SK-N-SH treated with all-trans-retinoic acid at 6 μM for 48 hours (cell line): ENCODE data around the gene PRELID3B.

Experiments
- ATAC-seq: fragments of 200-7000 bp; cut with Tn5 transposase; 3 replicates; pipeline ENCODE4 v1.9.1; 2020; ENCODE audit warnings: mild to moderate bottlenecking, moderate library complexity
- ARNTL ChIP-seq: fragments of 450-650 bp; formaldehyde crosslinking; IDR thresholded peaks from 2 replicates; pipeline ENCODE4 v1.5.0; 2020; ENCODE audit warnings: low read depth, mild to moderate bottlenecking, moderate library complexity, borderline replicate concordance
- BACH2 ChIP-seq: fragments of 250-450 bp; sonication (Bioruptor Pico); IDR thresholded peaks from 2 replicates; pipeline ENCODE4 v1.9.0; 2021; ENCODE audit warnings: mild to moderate bottlenecking, borderline replicate concordance
- CREB5 ChIP-seq: fragments of 250-450 bp; sonication (Bioruptor Pico); IDR thresholded peaks from 2 replicates; pipeline ENCODE4 v1.5.1; 2020; ENCODE audit warnings: low read depth, mild to moderate bottlenecking, moderate library complexity
- CSDC2 ChIP-seq: fragments of 250-450 bp; sonication (Bioruptor Pico); IDR thresholded peaks from 2 replicates; pipeline ENCODE4 v1.5.0; 2020; ENCODE audit warnings: mild to moderate bottlenecking, moderate library complexity
- ESRRG ChIP-seq: fragments of 250-450 bp; sonication (Bioruptor Pico); IDR thresholded peaks from 2 replicates; pipeline ENCODE4 v1.6.1; 2021; ENCODE audit warnings: mild to moderate bottlenecking
- GLIS3 ChIP-seq: fragments of 250-450 bp; sonication (Bioruptor Pico); IDR thresholded peaks from 2 replicates; pipeline ENCODE4 v1.5.0; 2020; ENCODE audit warnings: mild to moderate bottlenecking, moderate library complexity
- OSR1 ChIP-seq: fragments of 250-450 bp; sonication (Bioruptor Pico); IDR thresholded peaks from 2 replicates; pipeline ENCODE4 v1.8.0; 2022; ENCODE audit warnings: moderate library complexity, mild to moderate bottlenecking, inconsistent platforms
- PATZ1 ChIP-seq: fragments of 250-450 bp; sonication (Bioruptor Pico); IDR thresholded peaks from 2 replicates; pipeline ENCODE4 v1.8.0; 2020; ENCODE audit warnings: mild to moderate bottlenecking, moderate library complexity, borderline replicate concordance
- POU6F1 ChIP-seq: fragments of 250-450 bp; sonication (Bioruptor Pico); IDR thresholded peaks from 2 replicates; pipeline ENCODE4 v1.8.0; 2021; ENCODE audit warnings: low read depth, mild to moderate bottlenecking, moderate library complexity, borderline replicate concordance
- PPARA ChIP-seq: fragments of 250-450 bp; sonication (Bioruptor Pico); IDR thresholded peaks from 2 replicates; pipeline ENCODE4 v1.5.0; 2020; ENCODE audit warnings: mild to moderate bottlenecking, borderline replicate concordance
- RARB ChIP-seq: fragments of 250-450 bp; sonication (Bioruptor Pico); IDR thresholded peaks from 2 replicates; pipeline ENCODE4 v1.8.0; 2021; ENCODE audit warnings: mild to moderate bottlenecking, moderate library complexity
- SNAI2 ChIP-seq: fragments of 250-450 bp; sonication (Bioruptor Pico); IDR thresholded peaks from 2 replicates; pipeline ENCODE4 v1.5.0; 2020; ENCODE audit warnings: mild to moderate bottlenecking, moderate library complexity
- TOX ChIP-seq: fragments of 250-450 bp; sonication (Bioruptor Pico); IDR thresholded peaks from 2 replicates; pipeline ENCODE4 v1.8.0; 2021; ENCODE audit warnings: mild to moderate bottlenecking, moderate library complexity, borderline replicate concordance
- TSHZ2 ChIP-seq: fragments of 250-450 bp; sonication (Bioruptor Pico); IDR thresholded peaks from 2 replicates; pipeline ENCODE4 v1.5.0; 2020; ENCODE audit warnings: mild to moderate bottlenecking, moderate library complexity
- ZC3H10 ChIP-seq: fragments of 250-450 bp; sonication (Bioruptor Pico); IDR thresholded peaks from 2 replicates; pipeline ENCODE4 v1.5.1; 2021; ENCODE audit warnings: mild to moderate bottlenecking, moderate library complexity
- ZFP3 ChIP-seq: fragments of 250-450 bp; sonication (Bioruptor Pico); IDR thresholded peaks from 2 replicates; pipeline ENCODE4 v1.5.0; 2020; ENCODE audit warnings: mild to moderate bottlenecking, moderate library complexity
- ZFP30 ChIP-seq: fragments of 450-650 bp; formaldehyde crosslinking; IDR thresholded peaks from 2 replicates; pipeline ENCODE4 v1.5.0; 2022; ENCODE audit warnings: mild to moderate bottlenecking, moderate library complexity
- ZNF565 ChIP-seq: fragments of 450-650 bp; formaldehyde crosslinking; conservative IDR thresholded peaks from 2 replicates; pipeline ENCODE4 v1.5.0; 2020; ENCODE audit warnings: low read depth, mild to moderate bottlenecking, moderate library complexity
- ZNF70 ChIP-seq: fragments of 450-650 bp; formaldehyde crosslinking; IDR thresholded peaks from 2 replicates; pipeline ENCODE4 v1.5.0; 2020; ENCODE audit warnings: mild to moderate bottlenecking, moderate library complexity
- ZNF8 ChIP-seq: fragments of 450-650 bp; formaldehyde crosslinking; IDR thresholded peaks from 2 replicates; pipeline ENCODE4 v1.5.0; 2020; ENCODE audit warnings: mild to moderate bottlenecking, moderate library complexity
- TF ChIP-seq, protein P1 (sequence below): fragments of 250-450 bp; sonication (Bioruptor Pico); IDR thresholded peaks from 2 replicates; pipeline ENCODE4 v1.5.1; 2021; ENCODE audit warnings: mild to moderate bottlenecking, moderate library complexity

PRELID3B gene

GRCh38 chr20:59028812-59029211 is 13.8 kb downstream of the PRELID3B start:
- no peak for TF ChIP-seq TOX (CRISPR knock-in tag)
- ATAC-seq = no peak

DNA sequence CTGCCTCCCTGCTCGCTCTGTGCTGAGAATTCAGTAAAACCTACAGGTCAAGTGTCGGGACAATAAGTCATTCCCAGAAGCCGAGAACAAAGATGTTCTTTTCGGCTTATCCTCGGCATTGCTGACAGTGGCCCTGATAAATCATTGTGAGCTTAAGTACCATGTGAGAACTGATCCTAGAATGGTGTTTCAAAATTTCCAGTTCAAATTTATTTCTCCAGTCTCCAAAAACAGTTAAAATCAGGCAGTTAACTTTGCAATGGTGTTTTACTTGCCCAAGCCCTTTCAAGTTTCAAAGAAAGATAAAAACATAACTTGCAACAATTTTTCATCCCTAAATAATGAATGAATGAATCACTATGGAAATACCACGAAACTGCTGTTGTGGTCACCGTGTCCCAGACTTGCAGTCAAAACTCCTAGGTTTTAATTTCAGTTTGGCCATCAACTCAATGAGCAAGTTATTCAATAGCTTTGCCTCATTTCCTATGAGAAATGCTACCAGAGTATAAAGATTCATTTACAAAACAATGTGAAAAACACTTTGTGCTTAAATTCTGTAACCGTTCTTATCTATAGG is 14.8 kb downstream of the PRELID3B start:
- TF ChIP-seq ZC3H10 (no peak), GLIS3 (CRISPR knock-in tag) (no peak), SNAI2 (no peak), ZFP3 (CRISPR knock-in tag) (no peak), CSDC2 (no peak), ZFP30 (CRISPR knock-in tag) (no peak), CREB5 (CRISPR knock-in tag) (no peak), POU6F1 (CRISPR knock-in tag) (no peak), OSR1 (CRISPR knock-in tag) (no peak), RARB (CRISPR knock-in tag) (no peak), ESRRG (CRISPR knock-in tag) (no peak), BACH2 (no peak), ZNF70 (CRISPR knock-in tag) (no peak), PPARA (CRISPR knock-in tag) (no peak), ARNTL (no peak), TOX (CRISPR knock-in tag) (no peak), ZNF565 (CRISPR knock-in tag) (no peak)
- TF ChIP-seq, protein P1, sequence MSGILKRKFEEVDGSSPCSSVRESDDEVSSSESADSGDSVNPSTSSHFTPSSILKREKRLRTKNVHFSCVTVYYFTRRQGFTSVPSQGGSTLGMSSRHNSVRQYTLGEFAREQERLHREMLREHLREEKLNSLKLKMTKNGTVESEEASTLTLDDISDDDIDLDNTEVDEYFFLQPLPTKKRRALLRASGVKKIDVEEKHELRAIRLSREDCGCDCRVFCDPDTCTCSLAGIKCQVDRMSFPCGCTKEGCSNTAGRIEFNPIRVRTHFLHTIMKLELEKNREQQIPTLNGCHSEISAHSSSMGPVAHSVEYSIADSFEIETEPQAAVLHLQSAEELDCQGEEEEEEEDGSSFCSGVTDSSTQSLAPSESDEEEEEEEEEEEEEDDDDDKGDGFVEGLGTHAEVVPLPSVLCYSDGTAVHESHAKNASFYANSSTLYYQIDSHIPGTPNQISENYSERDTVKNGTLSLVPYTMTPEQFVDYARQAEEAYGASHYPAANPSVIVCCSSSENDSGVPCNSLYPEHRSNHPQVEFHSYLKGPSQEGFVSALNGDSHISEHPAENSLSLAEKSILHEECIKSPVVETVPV (CRISPR knock-in tag) = no peak
- no peak for ATAC-seq

DNA sequence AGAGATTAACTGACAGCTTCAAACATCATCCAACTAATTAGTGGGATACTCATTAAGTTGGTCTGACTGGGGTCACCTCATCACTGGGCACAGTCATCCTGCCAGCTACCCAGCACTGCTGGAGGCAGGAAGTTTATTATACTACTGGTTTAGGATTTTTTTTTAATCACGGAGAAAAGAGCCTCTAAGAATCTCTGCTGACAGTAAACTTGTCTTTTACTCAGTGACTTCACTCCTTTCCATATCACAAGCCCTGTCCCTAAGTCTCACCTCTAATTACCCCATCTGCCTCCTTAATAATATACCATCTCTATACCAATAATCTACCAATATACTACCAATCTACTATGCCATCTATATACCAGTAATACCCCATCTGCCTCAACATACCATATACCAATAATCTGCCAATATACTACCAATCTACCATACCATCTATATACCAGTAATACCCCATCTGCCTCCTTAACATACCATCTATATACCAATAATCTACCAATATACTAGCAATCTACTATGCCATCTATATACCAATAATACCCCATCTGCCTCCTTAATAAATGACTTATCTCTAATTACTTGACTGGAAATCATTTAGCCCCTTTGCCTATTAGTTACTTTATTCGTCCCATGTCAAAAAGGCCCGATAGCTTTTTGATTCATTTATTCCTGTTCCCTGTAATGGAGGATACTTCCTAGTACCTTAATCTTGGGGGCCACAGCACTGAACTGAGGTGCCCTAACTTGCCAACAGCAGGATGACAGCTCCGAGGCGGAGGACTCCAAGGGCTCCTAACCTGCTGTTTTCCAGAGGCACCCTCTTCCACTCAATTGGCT is 15.5 kb downstream of the PRELID3B start:
- ATAC-seq = no peak
- TF ChIP-seq SNAI2 (no peak), ZNF565 (CRISPR knock-in tag) (no peak), CSDC2 (no peak), ESRRG (CRISPR knock-in tag) (no peak), ZNF8 (no peak), PATZ1 (CRISPR knock-in tag) (no peak), ZNF70 (CRISPR knock-in tag) (no peak), TSHZ2 (CRISPR knock-in tag) (no peak), CREB5 (CRISPR knock-in tag) (no peak), GLIS3 (CRISPR knock-in tag) (no peak), RARB (CRISPR knock-in tag) (no peak), ZFP30 (CRISPR knock-in tag) (no peak), PPARA (CRISPR knock-in tag) (no peak), OSR1 (CRISPR knock-in tag) (no peak), ZC3H10 (no peak)
- TF ChIP-seq, protein P1 (CRISPR knock-in tag) = no peak
